ENCODE measurements around the gene MAB21L4.

MAB21L4 gene

DNA sequence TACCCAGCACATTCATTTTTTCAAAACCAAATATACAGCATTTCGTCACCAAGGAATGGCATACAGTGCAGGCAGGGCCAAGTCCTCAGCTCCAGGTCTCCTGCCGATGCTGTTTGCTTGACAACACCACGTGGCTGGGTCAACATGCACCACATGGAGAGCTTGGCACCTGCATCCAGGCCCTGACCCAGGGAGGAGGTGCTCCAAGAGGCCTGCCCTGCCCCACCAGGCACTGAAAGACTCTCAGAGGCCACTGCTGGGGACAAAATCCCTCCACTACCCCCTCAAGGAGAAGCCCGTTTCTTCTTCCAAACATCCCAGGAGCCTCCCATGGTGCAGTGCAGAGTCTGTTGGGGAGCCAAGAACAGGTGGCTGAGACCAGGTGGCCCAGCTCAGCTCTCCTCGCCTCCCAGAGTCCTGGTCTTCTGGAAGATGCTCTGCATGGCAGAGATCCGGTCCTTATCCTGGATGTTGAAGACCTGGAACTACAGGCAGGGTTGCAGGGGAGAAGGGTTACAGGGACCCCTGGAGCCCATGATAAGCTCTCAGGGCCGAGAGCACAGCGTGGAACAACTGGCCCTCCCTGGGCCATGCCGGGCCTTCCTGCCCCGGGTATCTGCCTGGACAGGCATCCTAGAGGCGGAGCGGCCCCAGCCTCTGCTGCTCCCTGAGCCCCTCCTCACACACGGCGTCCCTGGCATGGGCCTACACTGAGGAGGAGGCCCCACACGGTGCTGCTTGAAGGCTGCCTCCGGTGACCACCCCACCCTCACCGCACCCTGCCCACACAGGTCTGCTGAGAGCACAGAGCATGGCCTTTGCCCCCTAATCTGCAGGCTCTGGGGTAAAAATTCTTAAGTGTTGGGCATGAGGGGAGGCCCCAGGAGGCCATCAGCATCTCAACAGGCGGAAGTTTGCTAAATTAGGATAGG, 9.0 kb downstream of the MAB21L4 start:
- Histone ChIP-seq H3K27ac (ENCODE audit: poor library complexity, severe bottlenecking) (no peak overlapping the region), H3K27me3 (ENCODE audit: insufficient read depth, poor library complexity, severe bottlenecking) (no peaks in the 10 kb centered on the region), H3K4me1 (ENCODE audit: insufficient read depth, poor library complexity, severe bottlenecking) (no peaks in the 10 kb centered on the region), H3K9me3 (ENCODE audit: severe bottlenecking) (no peaks in the 10 kb centered on the region), H3K36me3 (ENCODE audit: low read depth) (no peaks in the 10 kb centered on the region), H3K4me3 (ENCODE audit: severe bottlenecking) (no peak overlapping the region)
- DNase-seq (ENCODE audit: low spot score) (peak; percentile 45), ATAC-seq (ENCODE audit: low read depth) (no peak)
- TF ChIP-seq, protein P1, sequence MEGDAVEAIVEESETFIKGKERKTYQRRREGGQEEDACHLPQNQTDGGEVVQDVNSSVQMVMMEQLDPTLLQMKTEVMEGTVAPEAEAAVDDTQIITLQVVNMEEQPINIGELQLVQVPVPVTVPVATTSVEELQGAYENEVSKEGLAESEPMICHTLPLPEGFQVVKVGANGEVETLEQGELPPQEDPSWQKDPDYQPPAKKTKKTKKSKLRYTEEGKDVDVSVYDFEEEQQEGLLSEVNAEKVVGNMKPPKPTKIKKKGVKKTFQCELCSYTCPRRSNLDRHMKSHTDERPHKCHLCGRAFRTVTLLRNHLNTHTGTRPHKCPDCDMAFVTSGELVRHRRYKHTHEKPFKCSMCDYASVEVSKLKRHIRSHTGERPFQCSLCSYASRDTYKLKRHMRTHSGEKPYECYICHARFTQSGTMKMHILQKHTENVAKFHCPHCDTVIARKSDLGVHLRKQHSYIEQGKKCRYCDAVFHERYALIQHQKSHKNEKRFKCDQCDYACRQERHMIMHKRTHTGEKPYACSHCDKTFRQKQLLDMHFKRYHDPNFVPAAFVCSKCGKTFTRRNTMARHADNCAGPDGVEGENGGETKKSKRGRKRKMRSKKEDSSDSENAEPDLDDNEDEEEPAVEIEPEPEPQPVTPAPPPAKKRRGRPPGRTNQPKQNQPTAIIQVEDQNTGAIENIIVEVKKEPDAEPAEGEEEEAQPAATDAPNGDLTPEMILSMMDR (IDR thresholded peaks at IDR 0.05; ENCODE audit: poor library complexity, severe bottlenecking), result no peak

DNA sequence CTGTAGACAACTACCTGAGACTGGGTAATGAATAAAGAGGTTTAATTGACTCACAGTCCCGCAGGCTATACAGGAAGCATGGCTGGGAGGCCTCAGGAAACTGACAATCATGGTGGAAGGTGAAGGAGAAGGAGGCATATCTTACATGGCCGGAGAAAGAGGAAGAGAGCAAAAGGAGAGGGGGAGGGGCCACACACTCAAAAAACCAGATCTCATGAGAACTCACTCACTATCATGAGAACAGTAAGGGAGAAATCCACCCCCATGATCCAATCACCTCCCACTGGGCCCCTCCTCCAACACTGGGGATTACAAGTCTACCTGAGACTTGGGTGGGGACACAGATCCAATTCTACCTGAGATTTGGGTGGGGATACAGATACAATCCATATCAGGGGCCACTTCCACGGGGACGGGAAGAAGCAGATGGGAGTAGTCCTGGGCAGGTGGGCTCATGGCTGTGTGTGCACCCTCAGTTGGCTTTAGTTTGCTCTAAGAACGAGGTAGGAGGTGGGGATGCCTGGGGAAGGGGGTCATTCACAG, 9.9 kb downstream of the MAB21L4 start:
- DNase-seq (ENCODE audit: low spot score), result no peak
- H3K27ac ChIP-seq (ENCODE audit: poor library complexity, severe bottlenecking), result no peak overlapping the region
- H3K4me1 ChIP-seq (ENCODE audit: insufficient read depth, poor library complexity, severe bottlenecking), result no peaks in the 10 kb centered on the region
- no peak overlapping the region for H3K4me3 ChIP-seq (ENCODE audit: severe bottlenecking)
- no peaks in the 10 kb centered on the region for H3K36me3 ChIP-seq (ENCODE audit: low read depth)
- TF ChIP-seq, protein P1 (IDR thresholded peaks at IDR 0.05; ENCODE audit: poor library complexity, severe bottlenecking), result no peak
- no peak for ATAC-seq (ENCODE audit: low read depth)
- H3K27me3 ChIP-seq (ENCODE audit: insufficient read depth, poor library complexity, severe bottlenecking), result peaks cover 2% of the 10 kb centered on the region
- no peaks in the 10 kb centered on the region for H3K9me3 ChIP-seq (ENCODE audit: severe bottlenecking)

DNA sequence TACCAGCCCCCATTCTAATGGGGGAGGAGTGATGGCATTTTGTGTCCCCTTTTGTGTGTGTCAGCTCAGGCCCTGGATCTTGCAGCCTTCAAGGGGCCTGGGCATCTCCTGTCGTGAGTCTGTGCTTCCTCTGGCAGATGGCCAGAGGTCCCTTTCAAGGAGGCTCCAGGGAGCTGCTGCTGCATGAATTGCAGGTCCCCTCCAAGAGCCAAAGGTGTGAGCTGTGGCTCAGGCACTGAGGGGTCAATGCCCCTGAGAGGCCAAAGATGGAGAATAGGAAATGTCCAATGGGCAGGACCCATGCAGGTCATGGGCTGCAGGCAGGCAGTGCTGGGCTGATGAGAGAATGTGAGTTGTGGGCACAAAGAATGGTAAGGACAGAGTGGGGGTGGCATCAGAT, 10.4 kb downstream of the MAB21L4 start:
- H3K27me3 ChIP-seq (ENCODE audit: insufficient read depth, poor library complexity, severe bottlenecking), result peaks cover 2% of the 10 kb centered on the region
- TF ChIP-seq, protein P1 (IDR thresholded peaks at IDR 0.05; ENCODE audit: poor library complexity, severe bottlenecking), result no peak
- DNase-seq (ENCODE audit: low spot score), result peak; percentile 17
- no peak overlapping the region for H3K27ac ChIP-seq (ENCODE audit: poor library complexity, severe bottlenecking)
- ATAC-seq (ENCODE audit: low read depth), result no peak
- no peaks in the 10 kb centered on the region for H3K9me3 ChIP-seq (ENCODE audit: severe bottlenecking)
- no peaks in the 10 kb centered on the region for H3K36me3 ChIP-seq (ENCODE audit: low read depth)
- no peak overlapping the region for H3K4me3 ChIP-seq (ENCODE audit: severe bottlenecking)
- no peaks in the 10 kb centered on the region for H3K4me1 ChIP-seq (ENCODE audit: insufficient read depth, poor library complexity, severe bottlenecking)

DNA sequence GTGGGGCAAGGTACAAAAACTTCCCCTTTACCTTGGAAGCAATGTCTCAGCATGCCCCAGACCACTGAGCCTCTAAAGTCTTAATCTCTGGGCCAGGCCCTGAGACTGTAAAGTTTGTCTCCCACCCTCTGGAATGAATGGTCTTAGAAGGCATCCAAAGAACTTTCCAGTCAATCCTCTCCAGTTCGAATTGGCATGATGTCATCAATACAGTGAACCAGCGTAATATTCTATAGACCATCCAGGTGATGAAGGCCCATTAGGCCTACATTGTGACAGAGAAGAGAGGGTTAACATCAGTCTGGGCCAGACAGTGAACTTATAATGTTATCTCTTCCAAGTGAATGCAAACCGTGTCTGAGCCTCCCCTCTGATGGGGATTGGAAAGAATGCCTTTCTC, 11.2 kb downstream of the MAB21L4 start:
- Histone ChIP-seq H3K4me3 (ENCODE audit: severe bottlenecking) (no peak overlapping the region), H3K4me1 (ENCODE audit: insufficient read depth, poor library complexity, severe bottlenecking) (no peaks in the 10 kb centered on the region), H3K27ac (ENCODE audit: poor library complexity, severe bottlenecking) (no peak overlapping the region), H3K27me3 (ENCODE audit: insufficient read depth, poor library complexity, severe bottlenecking) (peaks cover 2% of the 10 kb centered on the region), H3K36me3 (ENCODE audit: low read depth) (no peaks in the 10 kb centered on the region), H3K9me3 (ENCODE audit: severe bottlenecking) (no peaks in the 10 kb centered on the region)
- DNase-seq (ENCODE audit: low spot score), result no peak
- no peak for ATAC-seq (ENCODE audit: low read depth)
- TF ChIP-seq, protein P1 (IDR thresholded peaks at IDR 0.05; ENCODE audit: poor library complexity, severe bottlenecking), result no peak

DNA sequence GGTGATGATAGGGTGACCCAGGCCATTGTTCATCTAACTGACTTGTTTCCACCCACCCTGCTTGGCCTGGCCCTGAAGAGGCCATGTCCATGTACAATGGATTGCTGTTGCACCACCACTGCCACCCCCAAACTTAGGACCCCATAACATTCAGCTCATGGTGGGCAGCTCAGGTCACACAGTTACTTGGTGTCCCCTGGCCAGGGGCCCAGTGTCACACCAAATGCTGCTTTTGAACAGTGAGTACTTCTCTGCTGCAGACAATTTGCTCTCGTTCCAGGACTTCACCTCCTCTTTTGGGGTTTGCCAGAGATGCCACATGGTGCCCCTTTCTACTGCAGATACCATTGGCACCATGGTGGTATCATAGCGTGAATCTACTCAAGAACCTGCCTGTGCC, 11.7 kb downstream of the MAB21L4 start:
- Histone ChIP-seq H3K4me3 (ENCODE audit: severe bottlenecking) (no peak overlapping the region), H3K9me3 (ENCODE audit: severe bottlenecking) (no peaks in the 10 kb centered on the region), H3K36me3 (ENCODE audit: low read depth) (no peaks in the 10 kb centered on the region), H3K4me1 (ENCODE audit: insufficient read depth, poor library complexity, severe bottlenecking) (no peaks in the 10 kb centered on the region), H3K27me3 (ENCODE audit: insufficient read depth, poor library complexity, severe bottlenecking) (peaks cover 2% of the 10 kb centered on the region), H3K27ac (ENCODE audit: poor library complexity, severe bottlenecking) (no peak overlapping the region)
- ATAC-seq (ENCODE audit: low read depth) (no peak), DNase-seq (ENCODE audit: low spot score) (no peak)
- TF ChIP-seq, protein P1 (IDR thresholded peaks at IDR 0.05; ENCODE audit: poor library complexity, severe bottlenecking), result no peak

All from RWPE2 (cell line).